Gastroesophageal sphincter (tissue), 4 donors: Measurements from ENCODE around the gene SAMD14. TPM values are rescaled to one million over a fixed set of nuclear protein-coding genes. Genes with fewer than 3 reads are reported as not detected.

Source experiments
- ATAC-seq: fragments of 150-250 bp; one replicate; pipeline ENCODE4 v1.9.1; 2016; ENCODE audit warnings: mild to moderate bottlenecking, moderate library complexity
- H3K27ac ChIP-seq, 4 donors: fragments of 200-600 bp; sonication (generic) in 3 of 4; 1 replicate in 3 of 4; 2 replicates in 1 of 4; pipeline ENCODE4 v1.5.1; 2016 to 2019
- H3K27me3 ChIP-seq: fragments of 200-600 bp; sonication (generic); one replicate; pipeline ENCODE4 v1.5.1; 2019
- H3K36me3 ChIP-seq, 2 donors: fragments of 200-600 bp; sonication (generic); one replicate each; pipeline ENCODE4 v1.5.1; 2019; ENCODE audit warnings: control low read depth in 1 of 2
- H3K4me1 ChIP-seq, 3 donors: fragments of 200-600 bp; sonication (generic); 1 replicate in 2 of 3; 2 replicates in 1 of 3; pipeline ENCODE4 v1.5.1; 2016 to 2019; ENCODE audit warnings: control low read depth in 2 of 3
- H3K4me3 ChIP-seq, 2 donors: fragments of 200-600 bp; sonication (generic); one replicate each; pipeline ENCODE4 v1.5.1; 2019; ENCODE audit warnings: mild to moderate bottlenecking in 1 of 2, moderate library complexity in 1 of 2
- H3K9me3 ChIP-seq, 3 donors: fragments of 200-600 bp; sonication (generic); one replicate each; pipeline ENCODE4 v1.5.1; 2017 to 2019; ENCODE audit warnings: control low read depth in 2 of 3
- EP300 ChIP-seq: sonication (generic); formaldehyde crosslinking; IDR thresholded peaks from one replicate; pipeline ENCODE4 v1.6.1; 2017; ENCODE audit warnings: antibody characterized with exemption, mild to moderate bottlenecking
- POLR2A ChIP-seq, 2 donors: fragments of 450-650 bp; IDR thresholded peaks; one replicate each; pipeline ENCODE4 v1.6.1; 2017; ENCODE audit warnings: antibody characterized with exemption in 2 of 2, mild to moderate bottlenecking in 2 of 2, moderate library complexity in 1 of 2
- POLR2AphosphoS5 ChIP-seq: sonication (generic); formaldehyde crosslinking; IDR thresholded peaks from one replicate; pipeline ENCODE4 v1.6.1; 2017; ENCODE audit warnings: antibody characterized with exemption
- WGBS, 2 donors: methylation state at CpG; one replicate each; pipeline ENCODE4 v1.1.5; 2018; ENCODE audit warnings: low coverage in 1 of 2; 5-methylcytosine and 5-hydroxymethylcytosine counted together
- total RNA-seq, 4 donors: library from RNA; depleted of rRNA; stranded (reverse); fragments of >200 nt; gene quantifications; one replicate each; pipeline ENCODE4 v1.1.0, GENCODE V29; 2016
- TF ChIP-seq, protein P1 (sequence below), 4 experiments: fragments of 200-600 bp in 2 of 4; fragments of 450-650 bp in 2 of 4; sonication (generic) in 1 of 4; IDR thresholded peaks; one replicate each; pipeline ENCODE4 v1.5.1; 2017 to 2019; ENCODE audit warnings: antibody characterized with exemption in 4 of 4, mild to moderate bottlenecking in 2 of 4, moderate library complexity in 2 of 4

Gene SAMD14
- total RNA-seq, 4 donors from 2014 or later: 1.3 to 2.8 (median 2.3) TPM

DNA sequence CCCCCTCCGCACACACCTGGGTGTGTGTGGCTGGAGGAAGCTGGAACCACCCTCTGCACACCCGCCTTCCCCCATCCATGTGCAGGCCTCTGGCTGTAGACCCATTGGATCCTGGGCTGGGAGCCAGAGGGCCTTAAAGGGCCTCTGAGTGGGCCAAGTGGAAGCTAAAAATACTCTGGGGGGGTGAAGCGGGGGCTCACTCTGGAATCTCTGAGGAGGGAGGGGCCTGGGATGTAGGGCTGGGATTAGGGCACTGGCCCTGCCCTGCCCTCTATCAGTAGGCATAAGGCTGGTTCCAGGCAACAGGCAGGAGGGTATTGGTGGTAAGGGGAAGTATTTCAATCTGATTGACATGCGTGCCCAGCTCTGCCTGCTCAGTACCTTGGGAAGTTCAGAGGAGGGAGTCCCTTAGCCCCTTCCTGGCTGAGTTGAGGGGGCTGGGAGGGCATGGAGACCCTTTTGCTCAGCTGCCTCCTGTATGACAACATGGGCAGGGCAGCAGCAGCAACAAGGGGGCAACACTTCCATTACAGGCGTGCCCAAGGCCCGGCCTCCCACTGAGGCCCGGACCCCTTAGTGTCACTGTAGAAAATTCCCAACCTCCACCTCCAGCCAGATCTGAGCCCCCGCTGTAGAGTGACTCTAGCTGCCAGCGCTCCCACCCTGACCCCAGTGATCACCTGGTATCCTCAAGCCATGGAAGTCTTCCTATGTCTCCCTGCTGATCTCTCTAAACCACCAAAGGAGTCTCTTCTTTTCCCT is 68.8 kb downstream of the SAMD14 start:
- TF ChIP-seq POLR2AphosphoS5: peak; percentile 93
- TF ChIP-seq, protein P1, sequence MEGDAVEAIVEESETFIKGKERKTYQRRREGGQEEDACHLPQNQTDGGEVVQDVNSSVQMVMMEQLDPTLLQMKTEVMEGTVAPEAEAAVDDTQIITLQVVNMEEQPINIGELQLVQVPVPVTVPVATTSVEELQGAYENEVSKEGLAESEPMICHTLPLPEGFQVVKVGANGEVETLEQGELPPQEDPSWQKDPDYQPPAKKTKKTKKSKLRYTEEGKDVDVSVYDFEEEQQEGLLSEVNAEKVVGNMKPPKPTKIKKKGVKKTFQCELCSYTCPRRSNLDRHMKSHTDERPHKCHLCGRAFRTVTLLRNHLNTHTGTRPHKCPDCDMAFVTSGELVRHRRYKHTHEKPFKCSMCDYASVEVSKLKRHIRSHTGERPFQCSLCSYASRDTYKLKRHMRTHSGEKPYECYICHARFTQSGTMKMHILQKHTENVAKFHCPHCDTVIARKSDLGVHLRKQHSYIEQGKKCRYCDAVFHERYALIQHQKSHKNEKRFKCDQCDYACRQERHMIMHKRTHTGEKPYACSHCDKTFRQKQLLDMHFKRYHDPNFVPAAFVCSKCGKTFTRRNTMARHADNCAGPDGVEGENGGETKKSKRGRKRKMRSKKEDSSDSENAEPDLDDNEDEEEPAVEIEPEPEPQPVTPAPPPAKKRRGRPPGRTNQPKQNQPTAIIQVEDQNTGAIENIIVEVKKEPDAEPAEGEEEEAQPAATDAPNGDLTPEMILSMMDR (IDR thresholded peaks at IDR 0.05): peak in 2 of 4 experiments; percentile 7 to 8
- TF ChIP-seq EP300: no peak
- peak in 1 of 2 donors; percentile 38 for TF ChIP-seq POLR2A (IDR thresholded peaks at IDR 0.05)
- Histone ChIP-seq H3K4me1 (peaks cover 14 to 98% (median 67%) of the 10 kb centered on the region in 3 donors), H3K9me3 (no peaks in the 10 kb centered on the region), H3K27ac (peak overlapping the region; percentile 39 to 95 (median 92)), H3K27me3 (no peaks in the 10 kb centered on the region), H3K4me3 (peak overlapping the region in 1 of 2 donors; percentile 6), H3K36me3 (no peaks in the 10 kb centered on the region)
- 81% methylated on average over 5 of the region's 9 CpGs; no CpG with 5 or more reads in 1 of the 2 donors for WGBS, 2 donors
- peak; percentile 73 for ATAC-seq

Other genes starting within 250 kb of the SAMD14 start
- gene DLX4, start 161.0 kb downstream of the SAMD14 start, total RNA-seq: under 1 TPM in 1 of 4 donors, not detected in 3; 0.35 TPM
- gene DLX3, start 134.9 kb downstream of the SAMD14 start, total RNA-seq: not detected
- 100 to 1,000 TPM in 3 of 4 donors, 10 to 100 TPM in 1; 62.4 to 131 (median 124) TPM for gene ITGA3, start 74.0 kb downstream of the SAMD14 start, total RNA-seq
- 10 to 100 TPM; 31.6 to 70.6 (median 58.1) TPM for gene PDK2, start 34.8 kb downstream of the SAMD14 start, total RNA-seq
- gene PPP1R9B, start 20.5 kb upstream of the SAMD14 start, total RNA-seq: 10 to 100 TPM; 23.3 to 38.1 (median 30.8) TPM
- 100 to 1,000 TPM in 2 of 4 donors, 10 to 100 TPM in 2; 58.1 to 145 (median 93.4) TPM for gene SGCA, start 35.8 kb upstream of the SAMD14 start, total RNA-seq
- 10 to 100 TPM; 14.6 to 92.9 (median 69.7) TPM for gene COL1A1, start 71.5 kb upstream of the SAMD14 start, total RNA-seq
- under 1 TPM in 1 of 4 donors, not detected in 3; 0.16 TPM for gene TMEM92, start 144.3 kb upstream of the SAMD14 start, total RNA-seq
- 10 to 100 TPM; 19.4 to 30.7 (median 23.4) TPM for gene XYLT2, start 216.0 kb upstream of the SAMD14 start, total RNA-seq
- gene MRPL27, start 243.0 kb upstream of the SAMD14 start, total RNA-seq: 10 to 100 TPM; 40.3 to 62.1 (median 52.2) TPM
- under 1 TPM in 1 of 4 donors, not detected in 3; 0.54 TPM for gene EME1, start 243.1 kb upstream of the SAMD14 start, total RNA-seq